HCT116 (cell line): ENCODE results near the gene PDE1C. TPM values are rescaled to one million over a fixed set of nuclear protein-coding genes. Genes with fewer than 3 reads are reported as not detected.

Source experiments
- ATAC-seq: fragments of 200-7000 bp; cut with Tn5 transposase; 2 replicates; pipeline ENCODE4 v1.9.1; 2020; ENCODE audit warnings: mild to moderate bottlenecking, moderate library complexity
- BruUV-seq: library from RNA; stranded (reverse); fragments of 400-500 nt; replicated peaks from 2 replicates; lab custom pipeline; 2021; lab: Mats Ljungman, UMichigan
- CTCF ChIA-PET: fragments of 300-600 bp; sonication (Branson Sonifier 250); formaldehyde crosslinking; loops from one replicate; lab custom pipeline; 2021; ENCODE audit warnings: antibody characterized with exemption; lab: Charles Lee
- POLR2A ChIA-PET: fragments of 300-600, 350-600 bp; sonication (Branson Sonifier 250); formaldehyde crosslinking; loops from one replicate; lab custom pipeline; 2021; ENCODE audit warnings: antibody characterized with exemption; lab: Charles Lee
- RAD21 ChIA-PET, 2 experiments: fragments of 300-600 bp; sonication (Branson Sonifier 250); formaldehyde crosslinking; loops; one replicate each; lab custom pipeline; 2023; ENCODE audit warnings: low total read pairs in 2 of 2; ENCODE audit not compliant: uncharacterized antibody in 2 of 2, unreplicated experiment in 2 of 2, low non-redundant PET in 1 of 2; lab: Charles Lee
- DNase-seq: peaks from one replicate; pipeline ENCODE4 v3.0.0-alpha.2; 2010; ENCODE audit warnings: low read depth, low spot score
- H2AFZ ChIP-seq: fragments of 200-600 bp; shearing (Covaris generic), sonication (generic); 2 replicates; pipeline ENCODE4 v1.6.1; 2017; ENCODE audit warnings: low read depth, mixed run types, mixed read lengths, antibody characterized with exemption, low read length; ENCODE audit not compliant: poor library complexity, severe bottlenecking
- H3K27ac ChIP-seq: 2 replicates; pipeline ENCODE4 v1.5.1; 2012; ENCODE audit warnings: low read depth, low read length
- H3K27me3 ChIP-seq: fragments of 200-600 bp; sonication (generic); 2 replicates; pipeline ENCODE4 v1.6.1; 2016; ENCODE audit warnings: mixed run types, low read length, mixed read lengths; ENCODE audit not compliant: insufficient read depth
- H3K36me3 ChIP-seq, 2 experiments: fragments of 200-500 bp in 1 of 2; fragments of 200-600 bp in 1 of 2; sonication (Bioruptor generic) in 1 of 2; sonication (generic) in 1 of 2; 2 replicates each; pipeline versions ENCODE4 v1.5.1 to v1.6.1; 2014 to 2016; ENCODE audit warnings: low read length in 2 of 2, inconsistent platforms in 1 of 2, mixed read lengths in 1 of 2, mixed run types in 1 of 2; ENCODE audit not compliant: insufficient read depth in 2 of 2, control insufficient read depth in 1 of 2
- H3K4me1 ChIP-seq, 2 experiments: fragments of 200-600 bp in 1 of 2; sonication (generic) in 1 of 2; 2 replicates each; pipeline versions ENCODE4 v1.5.1 to v1.6.1; 2012 to 2017; ENCODE audit warnings: low read length in 2 of 2, inconsistent platforms in 1 of 2, mild to moderate bottlenecking in 1 of 2, mixed read lengths in 1 of 2, mixed run types in 1 of 2, moderate library complexity in 1 of 2; ENCODE audit not compliant: insufficient read depth in 2 of 2, control insufficient read depth in 1 of 2
- H3K4me2 ChIP-seq: fragments of 200-600 bp; sonication (generic); 2 replicates; pipeline ENCODE4 v1.6.1; 2017; ENCODE audit warnings: mixed run types, low read length, mixed read lengths
- H3K4me3 ChIP-seq, 2 experiments: fragments of 200-600 bp in 1 of 2; sonication (generic) in 1 of 2; replicated peaks in 1 of 2; 2 replicates each; pipeline ENCODE4 v1.5.1; 2011 to 2016; ENCODE audit warnings: low read length in 2 of 2, control low read depth in 1 of 2, low read depth in 1 of 2, mild to moderate bottlenecking in 1 of 2, mixed read lengths in 1 of 2, mixed run types in 1 of 2
- H3K79me2 ChIP-seq: fragments of 200-600 bp; sonication (generic); 2 replicates; pipeline ENCODE4 v1.6.1; 2017; ENCODE audit warnings: mild to moderate bottlenecking, mixed run types, low read length, moderate library complexity, mixed read lengths; ENCODE audit not compliant: insufficient read depth
- H3K9ac ChIP-seq: fragments of 200-600 bp; sonication (generic); 2 replicates; pipeline ENCODE4 v1.6.1; 2016; ENCODE audit warnings: low read length, mixed read lengths
- H3K9me2 ChIP-seq: fragments of 200-600 bp; sonication (generic), shearing (Covaris generic); 2 replicates; pipeline ENCODE4 v1.6.1; 2017; ENCODE audit warnings: mixed run types, mild to moderate bottlenecking, moderate library complexity; ENCODE audit not compliant: insufficient read depth
- H3K9me3 ChIP-seq, 2 experiments: fragments of 200-500 bp in 1 of 2; fragments of 200-600 bp in 1 of 2; sonication (Bioruptor generic) in 1 of 2; sonication (generic) in 1 of 2; 2 replicates each; pipeline ENCODE4 v1.6.1; 2014 to 2017; ENCODE audit warnings: low read length in 2 of 2, mixed read lengths in 2 of 2, inconsistent platforms in 1 of 2, low read depth in 1 of 2, mild to moderate bottlenecking in 1 of 2, mixed run types in 1 of 2, moderate library complexity in 1 of 2; ENCODE audit not compliant: control insufficient read depth in 1 of 2, insufficient read depth in 1 of 2
- H4K20me1 ChIP-seq: fragments of 200-600 bp; sonication (generic), shearing (Covaris generic); 2 replicates; pipeline ENCODE4 v1.6.1; 2017; ENCODE audit warnings: mixed run types, mild to moderate bottlenecking, moderate library complexity; ENCODE audit not compliant: insufficient read depth
- ATF3 ChIP-seq: IDR thresholded peaks from 2 replicates; pipeline ENCODE4 v1.6.1; 2012
- CEBPB ChIP-seq: IDR thresholded peaks from 2 replicates; pipeline ENCODE4 v1.6.1; 2012; ENCODE audit warnings: low read depth
- CTCF ChIP-seq, 3 experiments: fragments of 200-600 bp in 1 of 3; sonication (generic) in 1 of 3; IDR thresholded peaks in 2 of 3; conservative IDR thresholded peaks in 1 of 3; 2 replicates each; pipeline ENCODE4 v1.5.1; 2012 to 2017; ENCODE audit warnings: low read depth in 2 of 3, low read length in 2 of 3, antibody characterized with exemption in 1 of 3, borderline replicate concordance in 1 of 3, control low read depth in 1 of 3, mild to moderate bottlenecking in 1 of 3, mixed read lengths in 1 of 3, mixed run types in 1 of 3, moderate library complexity in 1 of 3; ENCODE audit not compliant: insufficient read depth in 1 of 3
- EGR1 ChIP-seq: IDR thresholded peaks from 2 replicates; pipeline ENCODE4 v1.6.1; 2012; ENCODE audit warnings: low read depth
- ELF1 ChIP-seq: IDR thresholded peaks from 2 replicates; pipeline ENCODE4 v1.6.1; 2012; ENCODE audit warnings: low read depth, borderline replicate concordance
- EZH2 ChIP-seq: fragments of 200-600 bp; sonication (generic); IDR thresholded peaks from 2 replicates; pipeline ENCODE4 v1.6.1; 2017; ENCODE audit warnings: antibody characterized with exemption, mixed run types
- EZH2phosphoT487 ChIP-seq: fragments of 200-600 bp; IDR thresholded peaks from 2 replicates; pipeline ENCODE4 v1.6.1; 2018; ENCODE audit warnings: antibody characterized with exemption, borderline replicate concordance
- FOSL1 ChIP-seq: IDR thresholded peaks from 2 replicates; pipeline ENCODE4 v1.6.1; 2012; ENCODE audit warnings: low read depth
- MAX ChIP-seq: IDR thresholded peaks from 2 replicates; pipeline ENCODE4 v1.6.1; 2012
- RAD21 ChIP-seq: IDR thresholded peaks from 2 replicates; pipeline ENCODE4 v1.6.1; 2012; ENCODE audit warnings: low read depth, mild to moderate bottlenecking
- SIN3A ChIP-seq: IDR thresholded peaks from 2 replicates; pipeline ENCODE4 v1.6.1; 2012; ENCODE audit warnings: low read depth
- SRF ChIP-seq: IDR thresholded peaks from 2 replicates; pipeline ENCODE4 v1.6.1; 2012; ENCODE audit warnings: low read depth
- TCF7L2 ChIP-seq: IDR thresholded peaks from 2 replicates; pipeline ENCODE4 v1.7.0; 2011; ENCODE audit warnings: borderline replicate concordance, inconsistent platforms; ENCODE audit not compliant: insufficient read depth, insufficient read length; ENCODE audit errors: extremely low read depth
- YY1 ChIP-seq: IDR thresholded peaks from 2 replicates; pipeline ENCODE4 v1.6.1; 2011; ENCODE audit warnings: low read length, low read depth, moderate library complexity, mild to moderate bottlenecking; ENCODE audit not compliant: insufficient replicate concordance; ENCODE audit errors: extremely low read depth
- ZFX ChIP-seq: fragments of 450-650 bp; IDR thresholded peaks from 2 replicates; pipeline ENCODE4 v1.6.1; 2017
- ZNF274 ChIP-seq: fragments of 200-500 bp; sonication (Bioruptor generic); IDR thresholded peaks from 2 replicates; pipeline ENCODE4 v1.6.1; 2014; ENCODE audit warnings: mild to moderate bottlenecking, low read depth, low read length, inconsistent platforms
- intact Hi-C: fragments of 100-400 bp; cut with micrococcal nuclease; formaldehyde crosslinking; loops from 2 replicates; pipeline ENCODE4 v1.10.0; 2022
- total RNA-seq: library from RNA; stranded (reverse); gene quantifications from one replicate; pipeline ENCODE4 v1.2.1, GENCODE V29; 2021; ENCODE audit not compliant: unreplicated experiment

The PDE1C gene
- total RNA-seq, 1 experiment from 2014 or later = 0.17 TPM

DNA sequence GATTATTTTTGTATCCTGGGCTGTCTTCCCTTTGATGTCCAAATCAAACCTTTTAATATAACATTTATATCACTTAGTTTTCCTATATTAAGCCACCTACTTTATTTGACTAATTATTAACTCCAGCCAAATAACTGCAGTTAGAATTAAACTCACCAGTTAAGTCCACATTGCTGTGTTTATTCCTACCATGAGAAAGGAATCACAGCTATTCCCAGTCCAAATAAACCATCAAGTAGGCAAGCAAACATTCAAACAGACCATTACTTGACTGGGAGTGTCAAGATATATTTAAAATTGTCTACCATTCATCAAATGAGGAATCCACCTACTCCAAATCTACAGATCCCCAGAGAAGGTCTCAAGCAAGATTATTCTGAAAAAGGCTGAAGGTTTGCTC lies 22.4 kb downstream of the PDE1C start (continued):
- TF ChIP-seq ELF1 (no peak), SRF (no peak)

DNA sequence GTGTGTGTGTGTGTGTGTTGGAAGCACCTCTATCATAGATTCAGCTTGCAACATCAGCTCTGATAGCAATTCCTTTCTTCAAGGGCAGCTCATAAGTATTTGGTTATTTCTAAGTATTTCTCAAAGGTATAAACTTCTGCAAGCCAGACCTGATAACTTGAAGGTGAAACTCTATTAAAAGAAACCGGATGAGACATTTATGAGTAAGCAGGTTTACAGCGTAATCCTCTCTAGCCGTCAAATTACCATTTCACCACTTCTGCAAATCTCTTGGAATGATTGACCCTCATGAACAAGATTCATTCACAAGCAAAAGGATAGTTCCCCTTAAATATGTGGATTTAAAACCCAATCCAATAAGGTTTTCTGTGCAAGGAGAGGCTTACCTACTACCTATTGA lies 23.1 kb downstream of the PDE1C start:
- H3K4me1 ChIP-seq = no peaks in the 10 kb centered on the region
- ATAC-seq (no peak), DNase-seq (no peak)
- POLR2A ChIA-PET = no interaction called here
- no peaks in the 10 kb centered on the region; the same call in 1 of the 2 replicates for H3K27me3 ChIP-seq
- no peaks in the 10 kb centered on the region for H3K36me3 ChIP-seq
- no peaks in the 10 kb centered on the region for H3K9me3 ChIP-seq
- RAD21 ChIA-PET = no interaction called here
- TF ChIP-seq TCF7L2 (no peak), ATF3 (no peak), EGR1 (no peak), EZH2phosphoT487 (no peak)
- H3K79me2 ChIP-seq = no peaks in the 10 kb centered on the region
- no peaks in the 10 kb centered on the region; the same call in 1 of the 2 replicates for H4K20me1 ChIP-seq
- no peak overlapping the region for H3K9ac ChIP-seq
- H2AFZ ChIP-seq = no peak overlapping the region
- no peak overlapping the region for H3K4me3 ChIP-seq
- no peaks in the 10 kb centered on the region for H3K9me2 ChIP-seq
- CTCF ChIA-PET = no interaction called here
- H3K27ac ChIP-seq = no peak overlapping the region
- no peak overlapping the region for H3K4me2 ChIP-seq
- no TSS peak for BruUV-seq
- intact Hi-C loops = no loop called here

DNA sequence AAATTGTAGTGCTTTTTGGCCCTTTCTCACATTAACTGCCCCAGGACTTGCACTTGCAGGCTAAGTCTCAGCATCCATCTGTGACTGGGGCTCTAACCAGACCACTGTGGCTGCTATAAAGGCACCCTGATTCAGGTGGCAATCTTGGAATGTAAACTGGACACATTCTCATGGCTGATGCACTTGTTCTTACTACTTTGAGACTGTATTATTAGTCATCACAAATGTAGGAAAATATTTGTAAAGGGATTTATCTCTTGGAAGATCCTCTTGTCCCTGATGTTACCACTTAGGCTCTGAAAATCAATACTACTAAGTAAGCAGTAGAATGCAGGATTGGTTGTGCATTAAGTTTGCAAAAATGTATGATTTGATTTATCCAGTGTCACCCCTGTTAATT lies 25.0 kb downstream of the PDE1C start:
- H3K27ac ChIP-seq = no peak overlapping the region
- DNase-seq = no peak
- H3K9ac ChIP-seq = no peak overlapping the region
- no peaks in the 10 kb centered on the region for H3K9me2 ChIP-seq
- no peaks in the 10 kb centered on the region for H3K9me3 ChIP-seq
- H3K36me3 ChIP-seq = no peaks in the 10 kb centered on the region
- CTCF ChIA-PET = no interaction called here
- no peaks in the 10 kb centered on the region; the same call in 1 of the 2 replicates for H4K20me1 ChIP-seq
- no peak for ATAC-seq
- POLR2A ChIA-PET = no interaction called here
- no peaks in the 10 kb centered on the region for H3K79me2 ChIP-seq
- H3K4me1 ChIP-seq = no peaks in the 10 kb centered on the region
- RAD21 ChIA-PET = no interaction called here
- H3K4me2 ChIP-seq = no peak overlapping the region
- H2AFZ ChIP-seq = no peak overlapping the region
- no peak overlapping the region for H3K4me3 ChIP-seq
- TF ChIP-seq YY1 = no peak
- no peak for TF ChIP-seq EGR1
- no peak for TF ChIP-seq EZH2
- TF ChIP-seq CEBPB = no peak
- TF ChIP-seq MAX = no peak
- no peak for TF ChIP-seq RAD21
- no peak for TF ChIP-seq ZFX
- TF ChIP-seq FOSL1 = no peak
- TF ChIP-seq SIN3A = no peak
- TF ChIP-seq CTCF (IDR thresholded peaks at IDR 0.05 in 2 of 3, conservative IDR thresholded peaks at IDR 0.05 in 1 of 3; ENCODE audit: borderline replicate concordance in 1 of 3, insufficient read depth in 1 of 3, low read depth in 2 of 3, low read length in 2 of 3) = no peak
- TF ChIP-seq ZNF274 = no peak
- TF ChIP-seq, all 23 proteins: peak for 0
- peaks cover 8% of the 10 kb centered on the region; the same call in 1 of the 2 replicates for H3K27me3 ChIP-seq
- intact Hi-C loops = no loop called here
- BruUV-seq = no TSS peak
